HG03108 (cell line): ENCODE results near the gene RBL2.
"Not testable (repeated sequence)": the region's sequence is repeated elsewhere in the genome, so short reads cannot be mapped to it uniquely, and the experiment has no call there.

Experiments used
- ATAC-seq: cut with Tn5 transposase; IDR thresholded peaks from one replicate; pipeline ENCODE4 v1.9.1; 2021; ENCODE audit warnings: moderate library complexity; ENCODE audit not compliant: unreplicated experiment

RBL2 gene

GRCh38 chr16:53503270-53503923, 69.1 kb downstream of the RBL2 start:
- ATAC-seq: peak; percentile 96

GRCh38 chr16:53503991-53504663, 69.9 kb downstream of the RBL2 start:
- no peak for ATAC-seq

- no peak for ATAC-seq
These were observed 70.4 kb downstream of the RBL2 start for GRCh38 chr16:53504665-53505064.

- no peak for ATAC-seq
These were observed 72.0 kb downstream of the RBL2 start for GRCh38 chr16:53506254-53506653.

GRCh38 chr16:53507464-53508179, 73.4 kb downstream of the RBL2 start:
- ATAC-seq: no peak

- no peak for ATAC-seq
These were observed 75.8 kb downstream of the RBL2 start for GRCh38 chr16:53509906-53510703.

- no peak for ATAC-seq
These were observed 76.4 kb downstream of the RBL2 start for GRCh38 chr16:53510704-53511070.

GRCh38 chr16:53511084-53511402, 76.8 kb downstream of the RBL2 start:
- ATAC-seq: no peak

- no peak for ATAC-seq
These were observed 77.4 kb downstream of the RBL2 start for GRCh38 chr16:53511403-53512280.

- ATAC-seq: not testable (repeated sequence)
These were observed 78.5 kb downstream of the RBL2 start for GRCh38 chr16:53512795-53513194.

GRCh38 chr16:53515259-53515658, 81.0 kb downstream of the RBL2 start:
- no peak for ATAC-seq

GRCh38 chr16:53515811-53516210, 81.5 kb downstream of the RBL2 start:
- no peak for ATAC-seq

GRCh38 chr16:53517851-53518250, 83.6 kb downstream of the RBL2 start:
- no peak for ATAC-seq

- peak; percentile 99 for ATAC-seq
These were observed 84.5 kb downstream of the RBL2 start for GRCh38 chr16:53518550-53519416.

GRCh38 chr16:53519417-53520091, 85.3 kb downstream of the RBL2 start:
- no peak for ATAC-seq

GRCh38 chr16:53523126-53523804, 89.0 kb downstream of the RBL2 start:
- no peak for ATAC-seq

GRCh38 chr16:53523971-53524548, 89.8 kb downstream of the RBL2 start:
- no peak for ATAC-seq

- no peak for ATAC-seq
These were observed 94.5 kb downstream of the RBL2 start for GRCh38 chr16:53528797-53529196.
